Activated T-helper 9 cell treated with anti-CD3 and anti-CD28 coated beads, Interleukin-2, amount 50 U/mL, for 16 hours (primary cell): Measurements from ENCODE around the gene TRIM71.
"Not testable (repeated sequence)": the region's sequence is repeated elsewhere in the genome, so short reads cannot be mapped to it uniquely, and the experiment has no call there.

Experiments
- DNase-seq: peaks from one replicate; pipeline ENCODE4 v3.0.0-alpha.2; 2020; ENCODE audit warnings: low read depth

Gene TRIM71

GRCh38 chr3:32842987-32843386 is 25.2 kb downstream of the TRIM71 start:
- no peak for DNase-seq

DNA sequence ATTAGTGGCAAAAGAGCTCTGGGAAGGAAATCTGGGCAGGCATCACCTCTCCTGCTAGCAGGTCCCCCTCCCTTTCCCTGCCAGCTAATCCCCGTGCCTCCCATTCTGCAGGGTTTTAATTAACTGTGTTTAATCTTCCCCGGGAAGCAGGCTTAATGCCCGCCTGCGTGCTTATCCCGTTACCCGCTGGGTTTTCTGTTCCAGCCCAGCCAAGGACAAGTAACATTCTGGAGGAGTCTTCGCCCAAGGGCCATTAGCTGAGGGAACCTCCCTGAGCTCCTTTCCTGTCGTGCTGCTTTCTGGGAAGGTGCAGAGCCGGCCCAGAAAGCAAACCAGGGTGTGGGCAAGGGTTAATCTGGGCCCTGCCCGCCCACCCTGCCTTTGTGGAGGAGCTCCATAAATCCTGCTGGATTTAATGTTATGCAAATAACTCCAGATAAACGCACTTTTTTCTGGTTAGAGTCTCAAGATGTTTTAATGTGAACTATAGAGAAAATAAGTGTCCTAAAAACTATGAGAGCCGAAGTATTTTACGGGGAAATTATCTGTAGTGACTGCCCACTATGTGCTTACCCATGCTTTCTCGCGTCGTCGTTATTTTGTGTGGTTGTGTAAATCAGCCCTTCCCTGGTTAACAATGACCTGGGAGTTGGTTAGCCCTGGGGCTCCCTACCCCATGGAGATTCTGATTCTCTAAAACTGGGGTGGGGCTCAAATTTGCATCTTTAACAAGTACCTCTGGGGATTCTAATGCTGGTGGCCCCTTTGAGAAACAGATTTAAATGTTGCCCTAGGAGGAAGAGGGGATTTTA is 25.9 kb downstream of the TRIM71 start:
- no peak for DNase-seq

DNA sequence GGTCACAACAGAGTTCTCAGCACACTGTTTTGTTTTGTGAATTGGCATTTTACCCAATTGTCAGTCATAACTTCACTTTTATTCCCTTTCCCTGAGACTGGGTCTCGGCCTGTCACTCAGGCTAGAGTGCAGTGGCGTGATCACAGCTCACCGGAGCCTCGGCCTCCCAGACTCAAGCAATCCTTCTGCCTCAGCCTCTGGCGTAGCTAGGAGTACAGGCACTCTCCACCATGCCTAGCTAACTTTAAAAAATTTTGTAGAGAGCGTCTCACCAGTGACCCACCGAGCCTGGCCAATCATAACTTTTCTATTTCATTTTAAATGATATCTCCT is 26.5 kb downstream of the TRIM71 start:
- DNase-seq: no peak

- DNase-seq: no peak
These were observed 27.1 kb downstream of the TRIM71 start for GRCh38 chr3:32844914-32845313.

DNA sequence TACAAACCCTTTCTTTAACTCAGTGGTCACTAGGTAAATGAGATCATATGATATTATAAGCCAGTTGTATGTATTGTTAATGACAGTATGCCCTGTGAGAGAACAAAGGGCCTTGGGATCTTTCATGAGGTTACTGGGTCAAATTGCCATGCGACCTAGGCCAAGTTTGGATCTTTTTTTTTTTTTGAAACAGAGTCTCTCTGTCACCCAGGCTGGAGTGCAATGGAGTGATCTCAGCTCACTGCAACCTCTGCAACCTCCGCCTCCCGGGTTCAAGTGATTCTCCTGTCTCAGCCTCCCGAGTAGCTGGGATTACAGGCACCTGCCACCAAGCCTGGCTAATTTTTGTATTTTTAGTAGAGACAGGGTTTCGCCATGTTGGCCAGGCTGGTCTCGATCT is 27.7 kb downstream of the TRIM71 start:
- not testable (repeated sequence) for DNase-seq

DNA sequence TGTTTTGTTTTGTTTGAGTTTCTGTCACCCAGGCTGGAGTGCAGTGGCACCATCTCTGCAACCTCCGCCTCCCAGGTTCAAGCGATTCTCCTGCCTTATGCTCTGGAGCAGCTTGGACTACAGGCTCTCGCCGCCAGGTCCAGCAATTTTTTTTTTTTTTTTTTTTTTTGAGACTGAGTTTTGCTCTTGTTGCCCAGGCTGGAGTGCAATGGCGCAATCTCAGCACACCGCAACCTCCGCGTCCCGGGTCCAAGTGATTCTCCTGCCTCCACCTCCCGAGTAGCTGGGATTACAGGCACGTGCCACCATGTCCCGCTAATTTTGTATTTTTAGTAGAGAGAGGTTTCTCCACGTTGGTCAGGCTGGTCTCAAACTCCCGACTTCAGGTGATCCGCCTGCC is 29.2 kb downstream of the TRIM71 start:
- not testable (repeated sequence) for DNase-seq

GRCh38 chr3:32847528-32847927 is 29.7 kb downstream of the TRIM71 start:
- no peak for DNase-seq

- DNase-seq: no peak
These were observed 30.4 kb downstream of the TRIM71 start for GRCh38 chr3:32848215-32848614.

GRCh38 chr3:32849046-32849445 is 31.2 kb downstream of the TRIM71 start:
- DNase-seq: no peak

DNA sequence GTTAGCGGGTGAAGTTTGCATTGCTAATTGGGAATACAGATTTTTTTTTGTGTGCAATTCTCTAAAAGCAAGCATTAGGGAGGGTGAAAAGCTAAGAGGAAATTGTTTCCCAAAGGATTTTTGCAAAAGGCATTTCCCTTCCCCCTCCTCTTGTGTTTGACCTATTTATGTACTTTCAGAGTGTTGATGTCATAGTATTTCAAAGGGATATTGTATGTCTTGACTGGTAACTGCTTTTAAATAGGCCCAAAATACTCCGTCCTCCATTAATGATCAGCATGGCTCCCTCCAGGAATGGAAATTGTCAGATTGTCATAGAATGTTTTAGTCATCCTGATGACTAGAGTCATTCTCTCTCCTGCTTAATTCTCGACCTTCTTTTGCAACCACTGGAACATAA is 32.4 kb downstream of the TRIM71 start:
- DNase-seq: no peak

GRCh38 chr3:32850636-32851035 is 32.8 kb downstream of the TRIM71 start:
- no peak for DNase-seq

DNA sequence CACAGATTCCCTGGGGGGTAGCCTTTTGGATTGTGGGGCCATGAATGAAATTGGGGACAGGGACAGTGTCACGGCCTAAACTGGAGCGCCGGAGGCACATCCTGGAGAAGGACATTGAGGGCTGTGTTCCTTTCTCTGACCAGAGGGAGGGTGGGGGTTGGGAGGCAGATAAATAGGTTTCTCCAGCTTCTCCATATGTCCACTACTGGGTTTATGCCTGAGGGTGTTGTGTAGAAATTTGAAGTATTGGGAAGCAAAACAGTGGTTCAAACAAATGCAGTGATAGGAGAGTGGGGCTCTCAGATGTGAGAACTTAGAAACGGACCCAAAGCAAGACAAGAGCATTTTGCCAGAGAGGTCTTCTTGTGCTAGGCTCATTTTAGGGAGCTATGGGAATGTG is 34.3 kb downstream of the TRIM71 start:
- DNase-seq: no peak

- DNase-seq: no peak
These were observed 37.7 kb downstream of the TRIM71 start for GRCh38 chr3:32855350-32855953.

GRCh38 chr3:32856355-32856889 is 38.6 kb downstream of the TRIM71 start:
- DNase-seq: no peak

DNA sequence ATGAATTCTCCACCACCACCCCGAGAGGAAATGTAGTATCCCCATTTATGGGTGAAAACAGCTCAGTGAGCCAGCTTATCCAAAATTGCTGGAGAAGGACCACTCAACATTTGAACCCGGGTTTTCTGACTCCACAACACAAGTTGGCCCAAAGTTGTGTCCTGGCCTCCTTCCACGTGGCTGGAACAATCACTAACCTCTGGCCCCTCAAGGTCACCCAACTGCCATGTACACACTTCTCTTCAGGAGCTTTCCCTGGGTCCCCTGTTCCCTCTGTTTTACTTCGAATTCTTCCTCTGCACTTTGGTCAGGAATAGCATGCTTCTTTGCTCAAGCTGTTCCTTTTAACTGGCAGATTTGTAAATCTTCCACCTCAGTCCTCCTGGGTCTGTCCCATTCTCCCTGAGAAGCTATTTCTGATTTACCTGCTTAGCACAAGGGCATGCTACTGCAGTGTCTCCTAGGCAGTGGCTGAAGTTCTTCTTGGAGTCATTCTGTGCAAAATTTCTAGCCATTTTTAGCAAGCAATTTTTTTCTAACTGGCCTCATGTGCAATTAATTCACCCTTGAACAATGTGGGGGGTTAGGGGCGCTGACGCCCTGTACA is 39.2 kb downstream of the TRIM71 start:
- DNase-seq: no peak

DNA sequence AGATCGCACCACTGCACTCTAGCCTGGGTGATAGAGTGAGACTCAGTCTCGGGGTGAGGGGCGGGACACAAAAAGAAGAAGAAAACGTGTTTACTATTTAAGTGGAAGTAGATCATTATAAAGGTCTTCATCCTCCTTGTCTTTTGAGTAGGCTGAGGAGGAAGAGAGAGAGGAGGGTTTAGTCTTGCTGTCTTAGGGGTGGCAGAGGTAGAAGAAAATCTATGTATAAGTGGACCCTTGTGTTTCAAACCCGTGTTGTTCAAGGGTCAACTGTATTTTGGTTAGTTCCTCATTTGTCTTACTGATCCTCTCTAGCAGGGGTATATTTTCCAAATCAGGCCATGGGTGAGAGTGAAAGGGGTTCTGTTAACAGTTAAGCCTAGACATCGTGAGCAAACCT is 40.1 kb downstream of the TRIM71 start:
- no peak for DNase-seq

DNA sequence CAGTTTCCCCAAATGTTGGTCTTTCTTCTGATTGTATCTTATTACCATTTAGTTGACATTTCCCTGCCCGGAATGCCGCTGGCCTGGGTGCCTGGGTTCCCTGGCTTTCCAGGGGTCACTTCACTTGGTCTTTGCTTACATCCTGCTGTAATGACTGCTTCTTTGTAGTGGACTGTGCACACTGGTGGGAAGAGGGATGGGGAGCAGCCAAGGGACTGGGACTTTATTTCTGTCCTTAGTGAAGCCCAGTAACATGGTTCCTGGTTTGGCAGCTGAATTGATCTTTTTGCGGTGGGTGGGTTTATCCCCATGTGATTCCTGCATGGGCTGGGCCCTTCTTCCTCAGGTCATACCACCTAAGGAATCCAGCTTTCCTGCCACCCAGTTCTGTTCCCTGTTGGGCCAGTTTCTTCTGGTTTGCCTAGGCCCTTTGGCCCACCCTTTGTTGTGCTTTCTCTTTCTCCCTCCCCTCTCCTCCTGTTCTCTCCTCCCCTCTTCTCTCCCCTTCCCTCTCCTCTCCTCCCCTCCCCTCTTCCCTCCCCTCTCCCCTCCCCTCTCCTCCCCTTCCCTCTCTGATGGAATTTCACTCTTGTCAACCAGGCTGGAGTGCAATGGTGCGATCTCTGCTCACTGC is 41.9 kb downstream of the TRIM71 start:
- no peak for DNase-seq

GRCh38 chr3:32860499-32860898 is 42.7 kb downstream of the TRIM71 start:
- DNase-seq: no peak

DNA sequence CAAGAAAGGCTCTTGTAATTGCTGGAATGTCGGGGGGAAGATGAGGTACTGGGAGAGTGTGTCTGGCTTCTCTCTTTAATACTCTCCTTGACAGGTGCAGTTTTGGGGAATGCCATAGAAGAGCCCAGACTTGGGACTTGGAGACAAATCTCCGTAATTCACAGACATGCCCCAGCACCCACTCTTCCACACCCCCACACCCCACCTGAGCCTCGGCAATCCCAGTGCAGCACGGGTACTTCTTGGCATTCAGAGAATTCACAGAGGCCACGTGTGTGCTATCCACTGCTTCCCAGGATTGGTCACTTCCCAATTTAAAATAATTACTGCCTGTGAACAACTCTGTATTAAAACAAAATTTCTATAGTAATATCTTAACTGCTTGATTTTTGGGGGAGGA is 43.9 kb downstream of the TRIM71 start:
- no peak for DNase-seq

GRCh38 chr3:32862247-32862935 is 44.6 kb downstream of the TRIM71 start:
- no peak for DNase-seq

DNA sequence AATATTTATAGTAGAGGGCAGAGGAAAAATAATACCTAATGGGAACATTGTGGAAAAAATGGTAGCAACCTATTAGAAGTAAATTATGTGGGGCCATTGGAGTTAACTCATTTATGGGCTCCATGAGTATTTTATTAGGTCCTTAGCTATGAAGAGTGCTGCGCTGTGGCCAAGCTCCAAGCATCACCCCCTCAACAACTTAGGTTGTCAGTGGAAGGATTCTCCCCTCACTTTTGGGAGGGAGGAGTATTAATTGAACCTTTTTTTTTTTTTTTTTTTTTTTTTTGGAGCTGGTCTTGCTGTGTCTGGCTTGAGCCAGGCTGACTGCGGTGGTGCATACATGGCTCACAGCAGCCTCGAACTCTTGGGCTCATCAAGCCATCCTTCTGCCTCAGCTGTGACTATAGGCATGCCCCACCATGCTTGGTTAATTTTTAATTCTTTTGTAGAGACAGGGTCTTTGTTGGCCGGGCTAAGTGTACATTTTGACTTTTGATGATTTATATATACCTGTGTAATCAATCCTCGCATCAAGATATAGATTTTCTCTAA is 45.2 kb downstream of the TRIM71 start:
- DNase-seq: no peak

- DNase-seq: no peak
These were observed 47.6 kb downstream of the TRIM71 start for GRCh38 chr3:32865383-32865782.
